A549 (cell line): ENCODE measurements around the gene DNAJB13.

Source experiments
- CTCF ChIP-seq: fragments of >200 bp; sonication (Bioruptor Twin); formaldehyde crosslinking; IDR thresholded peaks from 3 replicates; pipeline ENCODE4 v1.5.1; 2016
- EP300 ChIP-seq, 2 experiments: fragments of >200 bp; sonication (Bioruptor Twin); formaldehyde crosslinking; IDR thresholded peaks; 2 replicates in 1 of 2; 3 replicates in 1 of 2; pipeline ENCODE4 v1.6.1; 2016 to 2017
- PBX3 ChIP-seq: IDR thresholded peaks from 2 replicates; pipeline ENCODE4 v1.6.1; 2012

GRCh38 chr11:74019104-74019738 lies 68.4 kb downstream of the DNAJB13 start:
- TF ChIP-seq PBX3 (no peak), CTCF (no peak), EP300 (IDR thresholded peaks at IDR 0.05) (no peak)
